Mesothelial cell of epicardium (in vitro differentiated cells): ENCODE results near the gene ODC1. TPM values are rescaled to one million over a fixed set of nuclear protein-coding genes. Genes with fewer than 3 reads are reported as not detected.

Source experiments
- DNase-seq, 2 experiments: peaks; one replicate each; pipeline ENCODE4 v3.0.0; 2021; ENCODE audit warnings: low spot score in 2 of 2; ENCODE audit not compliant: unreplicated experiment in 2 of 2
- H3K27ac Mint-ChIP-seq: 2 replicates; pipeline ENCODE4 v1.8.0; 2021; ENCODE audit warnings: mixed read lengths
- H3K27me3 Mint-ChIP-seq: 2 replicates; pipeline ENCODE4 v1.8.0; 2021; ENCODE audit warnings: low read depth, mixed read lengths
- H3K36me3 Mint-ChIP-seq: 2 replicates; pipeline ENCODE4 v1.8.0; 2021; ENCODE audit warnings: mixed read lengths
- H3K4me1 Mint-ChIP-seq: 2 replicates; pipeline ENCODE4 v1.8.0; 2021; ENCODE audit warnings: mixed read lengths
- H3K4me3 Mint-ChIP-seq: 2 replicates; pipeline ENCODE4 v1.8.0; 2021; ENCODE audit warnings: mild to moderate bottlenecking, moderate library complexity, mixed read lengths
- H3K9me3 Mint-ChIP-seq: 2 replicates; pipeline ENCODE4 v1.8.0; 2021; ENCODE audit warnings: mixed read lengths
- CTCF ChIP-seq: fragments of 200-600 bp; sonication (generic); IDR thresholded peaks from one replicate; pipeline ENCODE4 v1.5.0; 2021; ENCODE audit warnings: antibody characterized with exemption; ENCODE audit not compliant: unreplicated experiment
- total RNA-seq: library from RNA; stranded (reverse); gene quantifications from 3 replicates; pipeline ENCODE4 v1.2.1, GENCODE V29; 2021

ODC1 gene
- total RNA-seq, 1 donor from 2014 or later = 148 TPM

DNA sequence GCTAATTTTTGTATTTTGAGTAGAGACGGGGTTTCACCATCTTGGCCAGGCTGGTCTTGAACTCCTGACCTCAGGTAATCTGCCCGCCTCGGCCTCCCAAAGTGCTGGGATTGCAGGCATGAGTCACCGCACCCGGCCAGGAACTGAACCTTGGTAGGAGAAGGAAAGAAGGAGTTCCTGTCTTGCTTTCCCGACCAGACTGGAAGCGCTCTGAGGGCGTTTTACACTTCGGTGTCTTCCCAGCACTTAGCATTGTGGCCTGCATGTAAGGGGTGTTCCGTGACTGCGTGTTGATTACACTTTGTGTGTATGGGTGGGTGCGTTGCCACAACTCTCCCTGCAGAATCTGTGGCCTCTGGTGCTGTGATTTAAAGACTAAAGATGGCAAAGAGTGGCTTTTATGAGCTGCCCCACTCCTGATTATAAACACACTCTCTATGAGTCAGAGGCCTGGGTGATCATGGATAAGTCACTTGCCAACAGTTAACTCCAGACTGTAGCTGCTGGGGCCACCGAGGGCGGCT is 46.0 kb downstream of the ODC1 start:
- Mint-ChIP-seq H3K4me1 (no peaks in the 10 kb centered on the region), H3K36me3 (peaks cover 9% of the 10 kb centered on the region), H3K4me3 (no peak overlapping the region), H3K27ac (no peak overlapping the region), H3K27me3 (no peaks in the 10 kb centered on the region), H3K9me3 (no peaks in the 10 kb centered on the region)
- no peak for DNase-seq
- TF ChIP-seq CTCF = no peak

- Mint-ChIP-seq H3K4me1 (no peaks in the 10 kb centered on the region), H3K4me3 (no peak overlapping the region), H3K27me3 (no peaks in the 10 kb centered on the region), H3K36me3 (peaks cover 9% of the 10 kb centered on the region), H3K27ac (no peak overlapping the region), H3K9me3 (no peaks in the 10 kb centered on the region)
- no peak for TF ChIP-seq CTCF
- no peak for DNase-seq
These were observed 46.9 kb downstream of the ODC1 start for GRCh38 chr2:10400978-10401951.

DNA sequence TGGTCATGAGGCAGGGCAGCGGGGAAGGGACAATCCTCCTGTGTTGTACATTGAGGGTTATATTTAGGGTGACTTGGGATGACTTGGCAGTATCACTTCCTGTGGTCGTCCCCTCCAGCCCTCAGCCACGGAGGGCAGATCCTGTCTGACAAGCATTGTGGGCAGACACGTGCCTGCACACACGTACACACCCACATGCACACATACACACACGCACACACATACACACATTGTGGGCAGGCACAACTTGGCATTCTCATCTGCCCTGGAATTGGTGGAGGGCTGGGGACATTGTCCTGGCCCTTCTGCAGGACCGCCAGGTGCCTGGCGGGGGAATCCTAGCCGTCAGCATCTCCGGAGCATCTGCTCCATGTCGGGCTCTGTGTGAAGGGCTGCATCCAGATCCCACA is 47.6 kb downstream of the ODC1 start:
- Mint-ChIP-seq H3K36me3 (peaks cover 9% of the 10 kb centered on the region), H3K27me3 (no peaks in the 10 kb centered on the region), H3K27ac (no peak overlapping the region)

DNA sequence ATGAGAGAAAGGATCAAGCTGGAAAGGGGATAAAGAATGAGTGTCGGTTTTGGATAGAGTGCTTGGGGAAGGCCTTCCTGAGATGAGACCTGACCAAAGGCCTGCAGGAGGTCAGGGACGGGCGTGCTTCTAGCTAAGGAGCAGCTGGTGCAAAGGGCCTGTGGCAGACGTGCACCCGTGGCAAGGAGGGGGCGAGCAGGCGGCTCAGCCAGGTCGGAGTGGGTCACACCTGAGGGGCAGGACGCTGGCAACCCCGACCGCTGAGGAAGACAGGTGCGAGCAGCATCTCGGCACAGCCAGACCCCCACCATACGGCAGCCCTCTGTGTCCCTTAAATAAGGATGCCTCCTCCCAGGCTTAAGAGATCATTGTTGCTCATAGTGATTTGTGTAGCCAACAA is 48.1 kb downstream of the ODC1 start:
- H3K27me3 Mint-ChIP-seq = no peaks in the 10 kb centered on the region
- no peak overlapping the region for H3K4me3 Mint-ChIP-seq
- peaks cover 9% of the 10 kb centered on the region for H3K36me3 Mint-ChIP-seq
- no peaks in the 10 kb centered on the region for H3K4me1 Mint-ChIP-seq
- no peak for DNase-seq
- H3K27ac Mint-ChIP-seq = no peak overlapping the region
- TF ChIP-seq CTCF = no peak
- H3K9me3 Mint-ChIP-seq = no peaks in the 10 kb centered on the region

More for the DNA sequence above, 47.6 kb downstream of the ODC1 start:
- Mint-ChIP-seq H3K4me3 (no peak overlapping the region), H3K9me3 (no peaks in the 10 kb centered on the region), H3K4me1 (no peaks in the 10 kb centered on the region)
- no peak for DNase-seq
- TF ChIP-seq CTCF = no peak

- no peak overlapping the region for H3K4me3 Mint-ChIP-seq
- H3K4me1 Mint-ChIP-seq = no peaks in the 10 kb centered on the region
- no peak for TF ChIP-seq CTCF
- H3K27me3 Mint-ChIP-seq = no peaks in the 10 kb centered on the region
- no peak for DNase-seq
- peaks cover 9% of the 10 kb centered on the region for H3K36me3 Mint-ChIP-seq
- H3K27ac Mint-ChIP-seq = no peak overlapping the region
- no peaks in the 10 kb centered on the region for H3K9me3 Mint-ChIP-seq
These were observed 48.8 kb downstream of the ODC1 start for GRCh38 chr2:10399358-10399757.
